ENCODE results near the gene PLS1.

GRCh38 chr3:142676151-142676550 is 80.0 kb downstream of the PLS1 start:
- TF ChIP-seq CTCF (IDR thresholded peaks at IDR 0.05): no peak
- no peak for TF ChIP-seq POLR2A (IDR thresholded peaks at IDR 0.05)

Measured in heart left ventricle (tissue), 13 donors.